ENCODE results near the gene ADAM10.

ADAM10 gene

GRCh38 chr15:58573270-58573669, 176.2 kb downstream of the ADAM10 start:
- TF ChIP-seq CTCF (IDR thresholded peaks at IDR 0.05) = no peak

DNA sequence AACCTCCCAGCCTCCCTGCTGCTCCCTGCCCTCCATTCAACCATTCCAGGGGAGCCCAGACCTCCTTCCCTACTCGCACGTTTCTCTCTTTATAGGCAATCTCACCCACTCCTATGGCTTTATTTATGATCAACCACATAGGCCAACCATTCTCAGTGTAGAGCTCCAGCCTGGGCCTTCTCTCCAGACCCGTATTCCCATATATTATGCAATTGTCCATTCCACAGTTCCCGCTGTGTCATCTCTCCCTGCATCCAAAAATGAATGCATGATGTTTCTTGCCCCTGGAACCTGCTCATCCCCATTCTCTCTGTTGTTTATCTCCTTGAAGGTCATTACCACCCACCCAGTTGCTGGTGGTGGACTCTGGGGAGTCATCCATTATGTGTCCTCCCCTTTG, 177.0 kb downstream of the ADAM10 start:
- TF ChIP-seq CTCF (IDR thresholded peaks at IDR 0.05) = no peak
- no peak overlapping the region for H3K4me3 ChIP-seq
- no peak for DNase-seq (ENCODE audit: low spot score)
- H3K27ac ChIP-seq = no peak overlapping the region

More at GRCh38 chr15:58573270-58573669, 176.2 kb downstream of the ADAM10 start:
- Histone ChIP-seq H3K4me3 (no peak overlapping the region), H3K27ac (no peak overlapping the region)
- no peak for DNase-seq (ENCODE audit: low spot score)

DNA sequence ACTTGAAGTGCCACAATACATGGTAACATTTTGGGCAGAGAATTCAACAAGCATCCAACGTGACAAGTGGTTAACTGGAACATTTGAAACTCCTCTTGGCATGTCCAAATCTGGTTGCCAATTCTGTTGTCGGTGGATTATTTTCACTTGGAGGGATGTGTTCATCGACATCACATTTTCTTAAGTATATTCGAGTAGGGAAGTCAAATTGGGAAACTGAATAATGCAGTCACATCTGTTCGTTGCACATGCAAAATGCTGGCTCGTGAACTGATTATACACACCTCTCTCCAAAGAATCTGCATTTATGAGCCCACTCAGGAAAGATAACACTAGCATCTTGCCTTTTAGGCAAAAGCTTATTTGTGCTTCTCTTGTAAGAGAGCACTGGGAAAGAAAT, 178.0 kb downstream of the ADAM10 start:
- no peak overlapping the region for H3K27ac ChIP-seq
- no peak for TF ChIP-seq CTCF (IDR thresholded peaks at IDR 0.05)
- H3K4me3 ChIP-seq = no peak overlapping the region

DNA sequence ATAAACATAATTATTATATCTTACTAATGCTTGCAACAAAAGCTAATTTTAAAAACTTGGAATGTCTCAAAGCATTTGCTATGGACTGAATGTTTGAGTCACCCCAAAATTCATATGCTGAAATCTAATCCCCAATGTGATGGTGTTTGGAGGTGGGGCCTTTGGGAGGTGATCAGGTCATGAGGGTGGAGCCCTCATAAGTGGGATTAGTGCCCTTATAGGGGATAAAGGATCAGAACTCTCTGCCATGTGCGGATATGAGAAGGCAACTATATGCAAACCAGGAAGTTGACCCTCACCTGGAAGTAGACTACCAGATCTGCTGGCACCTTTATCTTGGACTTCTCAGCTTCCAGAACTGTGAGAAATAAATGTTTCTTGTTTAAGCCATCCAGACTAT, 180.1 kb downstream of the ADAM10 start:
- no peak for DNase-seq (ENCODE audit: low spot score)
- H3K4me3 ChIP-seq = no peak overlapping the region
- no peak for TF ChIP-seq CTCF (IDR thresholded peaks at IDR 0.05)

More for the DNA sequence above, 178.0 kb downstream of the ADAM10 start:
- no peak for DNase-seq (ENCODE audit: low spot score)

GRCh38 chr15:58568157-58568571, 181.3 kb downstream of the ADAM10 start:
- H3K27ac ChIP-seq = no peak overlapping the region
- TF ChIP-seq CTCF (IDR thresholded peaks at IDR 0.05) = no peak
- DNase-seq (ENCODE audit: low spot score) = no peak
- no peak overlapping the region for H3K4me3 ChIP-seq

More for the DNA sequence above, 180.1 kb downstream of the ADAM10 start:
- H3K27ac ChIP-seq = no peak overlapping the region

DNA sequence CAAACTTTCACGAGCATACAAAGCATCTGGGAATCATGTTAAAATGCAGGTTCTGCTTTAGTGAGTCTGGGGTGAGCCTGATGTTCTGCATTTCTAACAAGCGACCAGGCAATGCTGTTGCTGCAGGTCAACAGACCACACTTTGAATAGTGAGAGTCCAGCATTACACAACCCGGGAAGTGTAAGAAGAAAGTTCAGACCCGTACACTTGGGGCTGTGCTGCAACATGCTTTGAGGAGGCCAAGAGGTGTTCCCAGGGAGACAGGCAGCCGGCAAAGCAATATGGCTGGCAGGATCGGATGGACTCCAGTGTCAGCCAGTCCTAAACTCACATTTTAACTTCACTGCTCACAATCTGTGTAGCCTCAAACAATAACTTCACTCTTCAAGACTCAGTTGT, 183.5 kb downstream of the ADAM10 start:
- no peak for DNase-seq (ENCODE audit: low spot score)
- Histone ChIP-seq H3K4me3 (no peak overlapping the region), H3K27ac (no peak overlapping the region)
- TF ChIP-seq CTCF (IDR thresholded peaks at IDR 0.05) = no peak

GRCh38 chr15:58565619-58566018, 183.9 kb downstream of the ADAM10 start:
- no peak overlapping the region for H3K27ac ChIP-seq
- DNase-seq (ENCODE audit: low spot score) = no peak
- no peak overlapping the region for H3K4me3 ChIP-seq

More at GRCh38 chr15:58565619-58566018, 183.9 kb downstream of the ADAM10 start:
- no peak for TF ChIP-seq CTCF (IDR thresholded peaks at IDR 0.05)

Data from coronary artery (tissue), 2 donors.